Nucleus accumbens (tissue), 56 donors: Measurements from ENCODE around the gene RBM24.

ENCODE experiments used
- DNase-seq, 56 donors: peaks; one replicate each; lab custom pipeline; 2025; lab: John Stamatoyannopoulos, UW

Gene RBM24

GRCh38 chr6:17336425-17336824, 55.3 kb downstream of the RBM24 start:
- no peak for DNase-seq

- DNase-seq: no peak
Observed at GRCh38 chr6:17339308-17339670, 58.1 kb downstream of the RBM24 start.

GRCh38 chr6:17341117-17341805, 60.1 kb downstream of the RBM24 start:
- no peak for DNase-seq

- no peak for DNase-seq
Observed at GRCh38 chr6:17341891-17342290, 60.7 kb downstream of the RBM24 start.

GRCh38 chr6:17343215-17343614, 62.1 kb downstream of the RBM24 start:
- DNase-seq: no peak
